HG03571 (cell line): ENCODE data around the gene KRTAP12-3.
"Not testable (repeated sequence)": the region's sequence is repeated elsewhere in the genome, so short reads cannot be mapped to it uniquely, and the experiment has no call there.

Source experiments
- ATAC-seq: cut with Tn5 transposase; IDR thresholded peaks from one replicate; pipeline ENCODE4 v1.9.1; 2021; ENCODE audit not compliant: unreplicated experiment

The KRTAP12-3 gene

GRCh38 chr21:44627181-44627822 is 30.4 kb upstream of the KRTAP12-3 start:
- not testable (repeated sequence) for ATAC-seq

- ATAC-seq, result not testable (repeated sequence)
These were observed 29.9 kb upstream of the KRTAP12-3 start for GRCh38 chr21:44627831-44628233.

GRCh38 chr21:44628707-44629391 is 28.9 kb upstream of the KRTAP12-3 start:
- ATAC-seq, result no peak

- ATAC-seq, result no peak
These were observed 27.3 kb upstream of the KRTAP12-3 start for GRCh38 chr21:44630440-44630839.

- ATAC-seq, result no peak
These were observed 25.7 kb upstream of the KRTAP12-3 start for GRCh38 chr21:44632067-44632466.

GRCh38 chr21:44636209-44637017 is 21.3 kb upstream of the KRTAP12-3 start:
- no peak for ATAC-seq

- no peak for ATAC-seq
These were observed 20.5 kb upstream of the KRTAP12-3 start, which contains the start of gene KRTAP10-10 for GRCh38 chr21:44637018-44637850. Gene KRTAP10-10 (plus strand): TSS chr21:44637356. CDS start chr21:44637418, 62 bp downstream.

GRCh38 chr21:44637851-44638348 is 19.8 kb upstream of the KRTAP12-3 start:
- not testable (repeated sequence) for ATAC-seq

- ATAC-seq, result not testable (repeated sequence)
These were observed 19.0 kb upstream of the KRTAP12-3 start for GRCh38 chr21:44638506-44639330.

- ATAC-seq, result no peak
These were observed 18.4 kb upstream of the KRTAP12-3 start for GRCh38 chr21:44639331-44639655.

GRCh38 chr21:44640761-44641160 is 17.0 kb upstream of the KRTAP12-3 start:
- no peak for ATAC-seq

GRCh38 chr21:44643741-44644310 is 13.9 kb upstream of the KRTAP12-3 start:
- ATAC-seq, result no peak

- ATAC-seq, result no peak
These were observed 12.9 kb upstream of the KRTAP12-3 start for GRCh38 chr21:44644878-44645277.

- ATAC-seq, result not testable (repeated sequence)
These were observed 11.1 kb upstream of the KRTAP12-3 start, which contains the start of gene KRTAP10-11 for GRCh38 chr21:44646366-44647221. Gene KRTAP10-11 (plus strand): TSS chr21:44646414. CDS start chr21:44646459, 45 bp downstream.

GRCh38 chr21:44647222-44647552 is 10.5 kb upstream of the KRTAP12-3 start:
- ATAC-seq, result no peak

- ATAC-seq, result no peak
These were observed 9.0 kb upstream of the KRTAP12-3 start for GRCh38 chr21:44648557-44649311.

- no peak for ATAC-seq
These were observed 8.1 kb upstream of the KRTAP12-3 start for GRCh38 chr21:44649521-44650100.
